Ascending aorta (tissue), 2 donors: ENCODE measurements around the gene LYPD5. TPM values are rescaled to one million over a fixed set of nuclear protein-coding genes. Genes with fewer than 3 reads are reported as not detected.

Source experiments
- DNase-seq, 2 donors: peaks; one replicate each; pipeline ENCODE4 v3.0.0-alpha.2; 2019; ENCODE audit warnings: low spot score in 2 of 2
- H3K27ac ChIP-seq, 2 donors: fragments of 200-600 bp; sonication (generic); one replicate each; pipeline ENCODE4 v1.5.1; 2016 to 2017; ENCODE audit warnings: mild to moderate bottlenecking in 1 of 2
- H3K27me3 ChIP-seq: fragments of 200-600 bp; sonication (generic); one replicate; pipeline ENCODE4 v1.5.1; 2017
- H3K36me3 ChIP-seq, 2 donors: fragments of 200-600 bp; sonication (generic); one replicate each; pipeline ENCODE4 v1.5.1; 2016
- H3K4me1 ChIP-seq, 2 donors: fragments of 200-600 bp; sonication (generic); one replicate each; pipeline ENCODE4 v1.5.1; 2016 to 2017; ENCODE audit warnings: mild to moderate bottlenecking in 1 of 2
- H3K4me3 ChIP-seq, 2 donors: fragments of 200-600 bp; sonication (generic); one replicate each; pipeline ENCODE4 v1.5.1; 2016 to 2017; ENCODE audit warnings: mild to moderate bottlenecking in 1 of 2
- H3K9me3 ChIP-seq, 2 donors: fragments of 200-600 bp; sonication (generic); one replicate each; pipeline ENCODE4 v1.5.1; 2016
- CTCF ChIP-seq, 3 experiments: fragments of 200-600 bp in 2 of 3; fragments of 450-650 bp in 1 of 3; sonication (generic) in 2 of 3; IDR thresholded peaks; one replicate each; pipeline ENCODE4 v1.5.1; 2016 to 2019; ENCODE audit warnings: antibody characterized with exemption in 3 of 3, mild to moderate bottlenecking in 1 of 3, moderate library complexity in 1 of 3
- intact Hi-C: fragments of 100-400 bp; cut with DNase I; formaldehyde crosslinking; loops from one replicate; pipeline ENCODE4 v1.15.1; 2023
- total RNA-seq: library from RNA; depleted of rRNA; stranded (reverse); fragments of >200 nt; gene quantifications from one replicate; pipeline ENCODE4 v1.1.0, GENCODE V29; 2016

The LYPD5 gene
- not detected for total RNA-seq

GRCh38 chr19:43802216-43802951, at the start of gene LYPD5:
TSS of gene LYPD5 (minus strand) at chr19:43802447. CDS start at chr19:43802380, 67 bp downstream.
- Histone ChIP-seq H3K27me3 (peaks cover 5% of the 10 kb centered on the region), H3K9me3 (no peaks in the 10 kb centered on the region), H3K4me1 (no peaks in the 10 kb centered on the region), H3K36me3 (no peaks in the 10 kb centered on the region), H3K4me3 (no peak within 1 kb of the TSS), H3K27ac (no peak within 1 kb of the TSS)
- TF ChIP-seq CTCF (IDR thresholded peaks at IDR 0.05), result no peak
- DNase-seq, result no peak
- intact Hi-C loops, result no loop called here

- H3K27me3 ChIP-seq, result no peaks in the 10 kb centered on the region
- TF ChIP-seq CTCF (IDR thresholded peaks at IDR 0.05), result no peak
- peaks cover 85 to 100% of the 10 kb centered on the region in 2 donors for H3K9me3 ChIP-seq
- H3K4me3 ChIP-seq, result no peak overlapping the region
- H3K36me3 ChIP-seq, result peaks cover 63 to 72% of the 10 kb centered on the region in 2 donors
- no peak overlapping the region for H3K27ac ChIP-seq
- H3K4me1 ChIP-seq, result no peaks in the 10 kb centered on the region
- intact Hi-C loops, result no loop called here
- DNase-seq, result no peak
Observed at GRCh38 chr19:43848821-43849220, 46.6 kb upstream of the LYPD5 start.

GRCh38 chr19:43847884-43848283, 45.6 kb upstream of the LYPD5 start:
- no peaks in the 10 kb centered on the region for H3K4me1 ChIP-seq
- intact Hi-C loops, result no loop called here
- peaks cover 90 to 100% of the 10 kb centered on the region in 2 donors for H3K9me3 ChIP-seq
- H3K27me3 ChIP-seq, result no peaks in the 10 kb centered on the region
- DNase-seq, result no peak
- H3K36me3 ChIP-seq, result peaks cover 72 to 81% of the 10 kb centered on the region in 2 donors
- no peak overlapping the region for H3K27ac ChIP-seq
- TF ChIP-seq CTCF (IDR thresholded peaks at IDR 0.05), result no peak
- no peak overlapping the region for H3K4me3 ChIP-seq

- H3K4me1 ChIP-seq, result no peaks in the 10 kb centered on the region
- intact Hi-C loops, result no loop called here
- peaks cover 79 to 87% of the 10 kb centered on the region in 2 donors for H3K36me3 ChIP-seq
- DNase-seq, result no peak
- TF ChIP-seq CTCF (IDR thresholded peaks at IDR 0.05), result no peak
- H3K27ac ChIP-seq, result no peak overlapping the region
- no peaks in the 10 kb centered on the region for H3K27me3 ChIP-seq
- peak overlapping the region in 1 of 2 donors; percentile 28 for H3K4me3 ChIP-seq
- H3K9me3 ChIP-seq, result peaks cover 89 to 100% of the 10 kb centered on the region in 2 donors
Observed at GRCh38 chr19:43847246-43847645, 45.0 kb upstream of the LYPD5 start.

GRCh38 chr19:43842007-43842406, 39.8 kb upstream of the LYPD5 start:
- Histone ChIP-seq H3K27ac (no peak overlapping the region), H3K27me3 (no peaks in the 10 kb centered on the region), H3K9me3 (peaks cover 79 to 100% of the 10 kb centered on the region in 2 donors), H3K4me1 (no peaks in the 10 kb centered on the region), H3K4me3 (no peak overlapping the region), H3K36me3 (peaks cover 88 to 100% of the 10 kb centered on the region in 2 donors)
- DNase-seq, result no peak
- intact Hi-C loops, result no loop called here
- no peak for TF ChIP-seq CTCF (IDR thresholded peaks at IDR 0.05)
